Measurements from ENCODE around the gene FBXO24.

GRCh38 chr7:100609958-100610357, 23.8 kb downstream of the FBXO24 start:
- no peak for TF ChIP-seq CTCF (conservative IDR thresholded peaks at IDR 0.05; ENCODE audit: low read length)
- no peak for TF ChIP-seq EZH2phosphoT487 (IDR thresholded peaks at IDR 0.05; ENCODE audit: borderline replicate concordance, low read depth, low read length)
